Sigmoid colon (tissue), 7 donors: ENCODE data around the gene UVRAG. TPM values are rescaled to one million over a fixed set of nuclear protein-coding genes. Genes with fewer than 3 reads are reported as not detected.
A peak's percentile ranks its signal among the peaks of the same experiment; 100 is the strongest.

Experiments
- DNase-seq: peaks from one replicate; pipeline ENCODE4 v3.0.0-alpha.2; 2019
- H3K27ac ChIP-seq, 4 donors: fragments of 200-600 bp; sonication (generic); one replicate each; pipeline ENCODE4 v1.5.1; 2016 to 2019; ENCODE audit warnings: mild to moderate bottlenecking in 1 of 4
- H3K27me3 ChIP-seq, 3 donors: fragments of 200-600 bp; sonication (generic); one replicate each; pipeline ENCODE4 v1.5.1; 2019; ENCODE audit warnings: mild to moderate bottlenecking in 1 of 3
- H3K36me3 ChIP-seq, 4 donors: fragments of 200-600 bp; sonication (generic); one replicate each; pipeline ENCODE4 v1.5.1; 2016 to 2019
- H3K4me1 ChIP-seq, 4 donors: fragments of 200-600 bp; sonication (generic); one replicate each; pipeline ENCODE4 v1.5.1; 2017 to 2019
- H3K4me3 ChIP-seq, 4 donors: fragments of 200-600 bp; sonication (generic); one replicate each; pipeline ENCODE4 v1.5.1; 2017 to 2019; ENCODE audit warnings: mild to moderate bottlenecking in 2 of 4, moderate library complexity in 1 of 4
- H3K9me3 ChIP-seq, 4 donors: fragments of 200-600 bp in 3 of 4; sonication (generic) in 3 of 4; one replicate each; pipeline versions ENCODE4 v1.5.1 to v1.6.1; 2013 to 2019
- EP300 ChIP-seq, 4 donors: sonication (generic); formaldehyde crosslinking; IDR thresholded peaks; one replicate each; pipeline ENCODE4 v1.6.1; 2017; ENCODE audit warnings: antibody characterized with exemption in 4 of 4
- POLR2A ChIP-seq, 2 donors: fragments of 450-650 bp; IDR thresholded peaks; one replicate each; pipeline ENCODE4 v1.6.1; 2016; ENCODE audit warnings: antibody characterized with exemption in 2 of 2, mild to moderate bottlenecking in 2 of 2, moderate library complexity in 2 of 2
- POLR2AphosphoS5 ChIP-seq, 4 donors: sonication (generic); formaldehyde crosslinking; IDR thresholded peaks; one replicate each; pipeline ENCODE4 v1.6.1; 2017; ENCODE audit warnings: antibody characterized with exemption in 4 of 4
- WGBS, 2 donors: extraction: QIAGEN DNeasy Blood & Tissue Kit; methylation state at CpG; one replicate each; pipeline ENCODE4 v1.1.7; 2013; 5-methylcytosine and 5-hydroxymethylcytosine counted together
- intact Hi-C: fragments of 100-400 bp; cut with DNase I; formaldehyde crosslinking; loops from one replicate; pipeline ENCODE4 v1.15.1; 2023
- polyA plus RNA-seq, 3 donors: library from polyadenylated mRNA; stranded (reverse); fragments of 200-250 nt; gene quantifications; one replicate each; pipeline ENCODE4 v1.2.3, GENCODE V29; 2013
- total RNA-seq, 4 donors: library from RNA; depleted of rRNA; stranded (reverse); fragments of >200 nt; gene quantifications; one replicate each; pipeline ENCODE4 v1.1.0, GENCODE V29; 2016
- TF ChIP-seq, protein P1 (sequence below), 4 experiments: fragments of 450-650 bp in 3 of 4; fragments of 200-600 bp in 1 of 4; IDR thresholded peaks; one replicate each; pipeline ENCODE4 v1.5.1; 2016 to 2019; ENCODE audit warnings: antibody characterized with exemption in 4 of 4, mild to moderate bottlenecking in 3 of 4, moderate library complexity in 2 of 4
- donor health status: healthy with polysubstance abuse.
- donor health status: Bipolar disorder and iron deficiency.
- donor health status: healthy.

The UVRAG gene
- total and polyA plus RNA-seq, 7 donors = 4.9 to 43.2 (median 29.3) TPM

DNA sequence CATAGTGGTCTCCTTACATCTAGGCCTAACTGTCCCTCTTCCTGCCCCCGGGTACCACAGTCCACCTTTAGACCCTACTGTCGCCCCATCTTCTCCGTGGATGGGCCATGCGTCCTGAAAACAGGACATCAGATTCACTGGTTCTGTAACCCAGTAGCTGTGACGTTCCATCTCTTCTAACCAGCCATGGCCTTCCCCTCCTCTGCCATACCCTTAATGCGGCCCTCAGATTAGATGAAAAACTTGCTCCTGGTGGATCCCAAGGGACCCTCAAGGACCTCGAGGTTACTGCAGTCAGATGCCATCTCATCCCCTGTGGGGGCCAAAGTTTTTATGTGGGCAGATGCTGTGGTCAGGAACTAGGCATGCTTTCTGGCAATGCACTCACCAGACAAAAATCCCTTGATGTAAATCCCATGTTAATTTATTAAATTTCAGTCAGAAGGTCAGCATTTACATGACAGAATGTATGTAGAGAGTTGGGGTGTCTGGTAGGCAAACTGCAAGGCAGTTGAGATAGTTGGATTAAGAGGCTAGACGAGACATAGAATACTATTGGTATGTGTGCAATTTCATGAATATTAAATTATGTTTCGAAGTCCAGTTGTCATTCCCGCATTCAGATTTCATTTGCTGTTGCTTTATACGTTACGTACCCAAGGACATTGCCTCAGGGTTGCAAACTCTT lies 327.0 kb downstream of the UVRAG start:
- intact Hi-C loops = no loop called here
- 94 to 96% methylated on average over 12 of the region's 12 CpGs for WGBS, 2 donors
- TF ChIP-seq POLR2A (IDR thresholded peaks at IDR 0.05) (no peak), POLR2AphosphoS5 (IDR thresholded peaks at IDR 0.05) (no peak), EP300 (IDR thresholded peaks at IDR 0.05) (no peak)
- TF ChIP-seq, protein P1, sequence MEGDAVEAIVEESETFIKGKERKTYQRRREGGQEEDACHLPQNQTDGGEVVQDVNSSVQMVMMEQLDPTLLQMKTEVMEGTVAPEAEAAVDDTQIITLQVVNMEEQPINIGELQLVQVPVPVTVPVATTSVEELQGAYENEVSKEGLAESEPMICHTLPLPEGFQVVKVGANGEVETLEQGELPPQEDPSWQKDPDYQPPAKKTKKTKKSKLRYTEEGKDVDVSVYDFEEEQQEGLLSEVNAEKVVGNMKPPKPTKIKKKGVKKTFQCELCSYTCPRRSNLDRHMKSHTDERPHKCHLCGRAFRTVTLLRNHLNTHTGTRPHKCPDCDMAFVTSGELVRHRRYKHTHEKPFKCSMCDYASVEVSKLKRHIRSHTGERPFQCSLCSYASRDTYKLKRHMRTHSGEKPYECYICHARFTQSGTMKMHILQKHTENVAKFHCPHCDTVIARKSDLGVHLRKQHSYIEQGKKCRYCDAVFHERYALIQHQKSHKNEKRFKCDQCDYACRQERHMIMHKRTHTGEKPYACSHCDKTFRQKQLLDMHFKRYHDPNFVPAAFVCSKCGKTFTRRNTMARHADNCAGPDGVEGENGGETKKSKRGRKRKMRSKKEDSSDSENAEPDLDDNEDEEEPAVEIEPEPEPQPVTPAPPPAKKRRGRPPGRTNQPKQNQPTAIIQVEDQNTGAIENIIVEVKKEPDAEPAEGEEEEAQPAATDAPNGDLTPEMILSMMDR (IDR thresholded peaks at IDR 0.05) = no peak
- Histone ChIP-seq H3K36me3 (peaks cover 4 to 30% (median 15%) of the 10 kb centered on the region in 4 donors), H3K9me3 (no peaks in the 10 kb centered on the region), H3K27ac (no peak overlapping the region), H3K27me3 (no peaks in the 10 kb centered on the region), H3K4me3 (no peak overlapping the region), H3K4me1 (no peaks in the 10 kb centered on the region)
- no peak for DNase-seq

DNA sequence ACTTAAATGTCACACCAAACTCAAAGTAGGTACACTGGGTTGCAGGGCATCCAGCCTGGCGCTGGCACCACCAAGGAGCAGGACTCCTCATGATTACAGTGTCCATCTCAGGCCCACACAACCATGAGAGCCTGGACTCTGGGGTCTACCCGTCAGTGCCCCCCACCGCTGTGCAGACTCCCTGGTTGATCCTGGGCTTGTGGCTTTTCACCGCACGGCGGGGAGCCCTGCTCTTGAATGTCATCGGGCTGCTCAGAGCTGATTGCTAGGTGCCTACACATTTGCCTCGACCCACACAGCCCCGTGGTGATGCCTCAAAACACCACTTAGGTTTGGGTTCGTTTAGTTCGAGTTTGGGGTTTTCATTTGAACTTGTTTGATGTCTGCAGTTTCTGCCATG lies 328.3 kb downstream of the UVRAG start:
- Histone ChIP-seq H3K9me3 (no peaks in the 10 kb centered on the region), H3K27ac (no peak overlapping the region), H3K36me3 (peaks cover 4 to 27% (median 15%) of the 10 kb centered on the region in 4 donors), H3K4me1 (no peaks in the 10 kb centered on the region), H3K4me3 (no peak overlapping the region), H3K27me3 (no peaks in the 10 kb centered on the region)
- intact Hi-C loops = no loop called here
- 94 to 97% methylated on average over 11 of the region's 11 CpGs for WGBS, 2 donors
- no peak for DNase-seq
- TF ChIP-seq, protein P1 (IDR thresholded peaks at IDR 0.05) = no peak
- TF ChIP-seq POLR2A (IDR thresholded peaks at IDR 0.05) (no peak), EP300 (IDR thresholded peaks at IDR 0.05) (no peak), POLR2AphosphoS5 (IDR thresholded peaks at IDR 0.05) (no peak)

DNA sequence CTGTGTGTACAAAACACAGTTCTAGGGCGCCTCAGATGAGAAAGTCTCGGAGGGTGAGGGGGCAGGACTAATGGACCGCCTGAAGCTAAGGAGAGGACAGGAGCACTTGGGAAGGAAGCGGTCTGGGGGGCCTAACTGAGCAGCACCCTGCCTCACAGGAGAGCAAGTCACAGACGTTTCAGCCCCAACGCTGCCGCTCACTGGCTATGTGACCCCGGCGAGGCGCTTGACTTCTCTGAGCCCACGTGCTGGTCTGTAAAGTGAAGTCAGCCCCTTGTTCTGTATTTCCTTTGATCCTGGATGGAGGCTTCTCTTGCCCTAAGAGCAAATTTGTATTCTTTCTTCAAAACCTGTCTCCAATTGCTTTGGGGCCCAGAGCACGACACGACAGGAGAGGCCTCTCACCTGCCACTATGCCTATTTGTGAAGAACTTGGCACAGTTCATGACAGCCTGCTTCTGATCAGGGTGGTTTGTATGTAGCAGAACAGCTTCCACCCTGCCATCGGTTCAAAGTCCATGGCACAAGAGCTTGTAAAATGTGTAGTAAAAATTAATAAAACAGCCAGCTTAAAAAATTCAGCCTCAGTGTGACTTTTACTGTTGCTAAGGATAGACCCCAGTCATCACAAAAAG lies 332.2 kb downstream of the UVRAG start:
- DNase-seq = no peak
- peaks cover 0 to 5% (median under 1%) of the 10 kb centered on the region in 4 donors for H3K4me1 ChIP-seq
- 24 to 72% methylated on average over 14 of the region's 14 CpGs for WGBS, 2 donors
- H3K27me3 ChIP-seq = no peaks in the 10 kb centered on the region
- no peak overlapping the region for H3K4me3 ChIP-seq
- H3K27ac ChIP-seq = no peak overlapping the region
- TF ChIP-seq POLR2AphosphoS5 (IDR thresholded peaks at IDR 0.05) = no peak
- no peak for TF ChIP-seq EP300 (IDR thresholded peaks at IDR 0.05)
- no peak for TF ChIP-seq POLR2A (IDR thresholded peaks at IDR 0.05)
- TF ChIP-seq, protein P1 (IDR thresholded peaks at IDR 0.05) = no peak
- peaks cover 0 to 10% (median 4%) of the 10 kb centered on the region in 4 donors for H3K36me3 ChIP-seq
- no peaks in the 10 kb centered on the region for H3K9me3 ChIP-seq
- intact Hi-C loops = no loop called here

DNA sequence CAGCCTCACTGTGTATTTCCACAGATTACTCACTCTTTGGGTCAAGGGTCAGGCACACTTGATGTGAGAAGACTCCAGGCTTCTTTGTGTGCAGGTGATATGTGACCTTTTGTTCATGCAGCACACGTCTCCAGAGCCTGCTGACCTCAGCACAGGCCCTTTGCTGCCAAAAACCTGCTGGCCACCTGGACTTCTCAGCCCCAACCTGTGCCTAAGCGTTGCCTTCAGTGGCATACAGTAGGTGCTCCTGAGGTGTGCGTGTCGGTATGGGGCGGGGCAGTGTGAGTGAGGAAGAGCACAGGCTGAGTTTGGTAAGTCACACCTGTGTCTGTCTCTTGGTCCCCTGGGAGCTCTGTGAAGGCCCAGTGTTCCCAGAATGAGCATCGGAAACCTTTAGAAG lies 333.2 kb downstream of the UVRAG start:
- H3K27ac ChIP-seq = no peak overlapping the region
- no peaks in the 10 kb centered on the region for H3K27me3 ChIP-seq
- H3K36me3 ChIP-seq = peaks cover 0 to 2% (median 1%) of the 10 kb centered on the region in 4 donors
- TF ChIP-seq POLR2A (IDR thresholded peaks at IDR 0.05) = no peak
- no peaks in the 10 kb centered on the region for H3K9me3 ChIP-seq
- WGBS, 2 donors = 21 to 74% methylated on average over 6 of the region's 6 CpGs
- no peak for DNase-seq
- intact Hi-C loops = no loop called here
- H3K4me3 ChIP-seq = no peak overlapping the region
- peaks cover 0 to 11% (median 3%) of the 10 kb centered on the region in 4 donors for H3K4me1 ChIP-seq

DNA sequence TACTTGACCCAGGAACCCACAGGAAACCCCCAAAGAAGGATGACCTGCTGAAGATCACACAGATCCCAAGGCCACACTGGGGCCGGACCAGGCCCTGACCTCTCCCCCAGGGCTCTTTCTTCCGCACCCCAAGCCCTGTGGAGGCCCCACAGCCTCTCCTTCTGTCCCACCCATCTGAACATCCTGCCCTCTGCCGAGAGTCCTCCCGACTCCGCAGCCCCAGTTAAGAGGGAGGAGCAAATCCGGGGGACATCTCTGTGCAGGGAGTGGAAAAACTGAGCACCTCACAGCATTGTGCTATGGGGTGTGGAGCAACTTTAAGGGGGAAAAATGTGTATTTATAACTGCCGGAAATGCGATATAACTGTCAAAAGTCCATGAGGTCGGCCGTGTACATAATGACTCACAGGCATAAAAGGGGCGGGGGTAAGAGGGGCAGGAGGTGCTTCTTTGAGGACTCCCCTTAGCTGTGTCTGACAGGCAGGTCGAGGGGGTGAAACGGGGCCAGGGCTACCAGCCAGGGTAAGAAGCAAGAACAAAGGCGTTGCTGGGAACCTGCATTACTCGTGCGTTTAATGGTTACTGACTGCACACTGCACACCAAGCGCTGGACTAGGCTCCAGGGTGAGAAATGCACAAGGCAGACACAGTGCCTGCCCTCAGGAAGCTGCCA lies 334.1 kb downstream of the UVRAG start:
- 15 to 68% methylated on average over 17 of the region's 17 CpGs for WGBS, 2 donors
- peak; percentile 58 for DNase-seq
- intact Hi-C loops = no loop called here

More for the DNA sequence above, 334.1 kb downstream of the UVRAG start:
- Histone ChIP-seq H3K27me3 (no peaks in the 10 kb centered on the region), H3K9me3 (no peaks in the 10 kb centered on the region), H3K4me3 (no peak overlapping the region), H3K27ac (no peak overlapping the region), H3K36me3 (no peaks in the 10 kb centered on the region), H3K4me1 (peaks cover 0 to 11% (median 3%) of the 10 kb centered on the region in 4 donors)
- TF ChIP-seq POLR2AphosphoS5 (IDR thresholded peaks at IDR 0.05) (peak in 1 of 4 donors; percentile 9), POLR2A (IDR thresholded peaks at IDR 0.05) (no peak), EP300 (IDR thresholded peaks at IDR 0.05) (no peak)
- TF ChIP-seq, protein P1 (IDR thresholded peaks at IDR 0.05) = no peak
